ENCODE measurements around the gene MARK2. TPM values are rescaled to one million over a fixed set of nuclear protein-coding genes. Genes with fewer than 3 reads are reported as not detected.

The MARK2 gene
- total RNA-seq, 2 experiments from 2014 or later, result 23.3 to 24.5 TPM

GRCh38 chr11:63884196-63884932, 45.5 kb downstream of the MARK2 start:
- DNase-seq, result peak; percentile 45
- peak; percentile 12 for ATAC-seq
- H3K36me3 Mint-ChIP-seq (ENCODE audit: low read depth), result peaks cover 8% of the 10 kb centered on the region
- ChIA-PET CTCF (interaction anchor here (0.9 to 2.5 kb wide), 6 partner anchors 9 to 62 kb away, joined by 3 to 16 read pairs (median 5); partner anchors contain the start of gene MARK2), POLR2A (interaction anchor here (0.6 to 1.3 kb wide), 4 partner anchors 32 to 543 kb away, joined by 3 to 4 read pairs (median 3); partner anchors contain the start of gene NAA40)
- H3K27me3 Mint-ChIP-seq, result no peaks in the 10 kb centered on the region
- no peak overlapping the region for H3K4me3 Mint-ChIP-seq
- TF ChIP-seq CTCF (IDR thresholded peaks at IDR 0.05), result no peak
- no peaks in the 10 kb centered on the region for H3K9me3 Mint-ChIP-seq
- intact Hi-C loops (cut with micrococcal nuclease), result no loop called here
- peaks cover 78% of the 10 kb centered on the region for H3K4me1 Mint-ChIP-seq (ENCODE audit: low read depth)
- H3K27ac Mint-ChIP-seq, result peak overlapping the region; percentile 51

- intact Hi-C loops (cut with micrococcal nuclease), result no loop called here
- no peak for DNase-seq
Measured at GRCh38 chr11:63887386-63887999, 48.6 kb downstream of the MARK2 start.

GRCh38 chr11:63888170-63889086, 49.5 kb downstream of the MARK2 start:
- ChIA-PET CTCF (interaction anchor here (1.0 to 5.1 kb wide), 9 partner anchors 10 to 259 kb away, joined by 3 to 23 read pairs (median 4); no protein-coding TSS in a partner anchor), POLR2A (interaction anchor here (0.7 to 2.2 kb wide), 10 partner anchors 9 to 51 kb away, joined by 3 to 9 read pairs (median 3); no protein-coding TSS in a partner anchor)
- peak; percentile 80 for ATAC-seq
- H3K27ac Mint-ChIP-seq, result peak overlapping the region; percentile 93
- peaks cover 9% of the 10 kb centered on the region for H3K36me3 Mint-ChIP-seq (ENCODE audit: low read depth)
- H3K4me3 Mint-ChIP-seq, result peak overlapping the region; percentile 86
- no peaks in the 10 kb centered on the region for H3K9me3 Mint-ChIP-seq
- H3K4me1 Mint-ChIP-seq (ENCODE audit: low read depth), result peaks cover 75% of the 10 kb centered on the region
- no peak for TF ChIP-seq CTCF (IDR thresholded peaks at IDR 0.05)
- DNase-seq, result peak; percentile 77
- H3K27me3 Mint-ChIP-seq, result no peaks in the 10 kb centered on the region
- intact Hi-C loops (cut with micrococcal nuclease), result loop anchor here (1.0 kb wide), 1 partner anchor 22 kb away; no protein-coding TSS in a partner anchor

More at GRCh38 chr11:63887386-63887999, 48.6 kb downstream of the MARK2 start:
- no peak for ATAC-seq
- no peak for TF ChIP-seq CTCF (IDR thresholded peaks at IDR 0.05)
- ChIA-PET POLR2A (interaction anchor here (0.6 to 2.2 kb wide), 10 partner anchors 9 to 50 kb away, joined by 3 to 9 read pairs (median 3); no protein-coding TSS in a partner anchor), CTCF (interaction anchor here (0.8 to 5.1 kb wide), 9 partner anchors 9 to 260 kb away, joined by 3 to 23 read pairs (median 5); no protein-coding TSS in a partner anchor)
- no peak overlapping the region for H3K4me3 Mint-ChIP-seq
- peaks cover 7% of the 10 kb centered on the region for H3K36me3 Mint-ChIP-seq (ENCODE audit: low read depth)
- no peaks in the 10 kb centered on the region for H3K27me3 Mint-ChIP-seq
- peaks cover 83% of the 10 kb centered on the region for H3K4me1 Mint-ChIP-seq (ENCODE audit: low read depth)
- H3K9me3 Mint-ChIP-seq, result no peaks in the 10 kb centered on the region
- H3K27ac Mint-ChIP-seq, result peak overlapping the region; percentile 93

GRCh38 chr11:63889344-63889743, 50.4 kb downstream of the MARK2 start:
- POLR2A ChIA-PET, result interaction anchor here (1.1 to 1.2 kb wide), 2 partner anchors 19 to 38 kb away, joined by 4 read pairs; no protein-coding TSS in a partner anchor
- H3K4me3 Mint-ChIP-seq, result peak overlapping the region; percentile 86
- H3K36me3 Mint-ChIP-seq (ENCODE audit: low read depth), result peaks cover 10% of the 10 kb centered on the region
- intact Hi-C loops (cut with micrococcal nuclease), result no loop called here
- peaks cover 67% of the 10 kb centered on the region for H3K4me1 Mint-ChIP-seq (ENCODE audit: low read depth)
- no peaks in the 10 kb centered on the region for H3K9me3 Mint-ChIP-seq
- ATAC-seq (no peak), DNase-seq (no peak)
- no peaks in the 10 kb centered on the region for H3K27me3 Mint-ChIP-seq
- CTCF ChIA-PET, result interaction anchor here (1.4 to 5.1 kb wide), 3 partner anchors 19 to 52 kb away, joined by 3 to 23 read pairs (median 5); no protein-coding TSS in a partner anchor
- TF ChIP-seq CTCF (IDR thresholded peaks at IDR 0.05), result no peak
- H3K27ac Mint-ChIP-seq, result peak overlapping the region; percentile 93
